Measurements from ENCODE around the gene CFTR. TPM values are rescaled to one million over a fixed set of nuclear protein-coding genes. Genes with fewer than 3 reads are reported as not detected.

Gene CFTR
- total RNA-seq, 3 donors from 2014 or later (not counting 1 experiment from before 2014, with no cell fraction given) = not detected

DNA sequence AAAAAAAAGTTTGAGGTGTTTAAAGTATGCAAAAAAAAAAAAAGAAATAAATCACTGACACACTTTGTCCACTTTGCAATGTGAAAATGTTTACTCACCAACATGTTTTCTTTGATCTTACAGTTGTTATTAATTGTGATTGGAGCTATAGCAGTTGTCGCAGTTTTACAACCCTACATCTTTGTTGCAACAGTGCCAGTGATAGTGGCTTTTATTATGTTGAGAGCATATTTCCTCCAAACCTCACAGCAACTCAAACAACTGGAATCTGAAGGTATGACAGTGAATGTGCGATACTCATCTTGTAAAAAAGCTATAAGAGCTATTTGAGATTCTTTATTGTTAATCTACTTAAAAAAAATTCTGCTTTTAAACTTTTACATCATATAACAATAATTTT lies 130.6 kb downstream of the CFTR start:
- no peak for DNase-seq
- intact Hi-C loops (cut with micrococcal nuclease) = no loop called here
- Histone ChIP-seq H3K4me1 (ENCODE audit: control insufficient read depth, insufficient read depth, low read length) (no peaks in the 10 kb centered on the region), H3K27me3 (ENCODE audit: control insufficient read depth, insufficient read depth, low read length) (no peaks in the 10 kb centered on the region), H3K27ac (ENCODE audit: low read length) (no peak overlapping the region), H3K9me3 (ENCODE audit: control insufficient read depth, insufficient read depth, low read length) (no peaks in the 10 kb centered on the region), H3K4me3 (ENCODE audit: low read length) (no peak overlapping the region), H3K36me3 (ENCODE audit: control insufficient read depth, insufficient read depth, low read length) (no peaks in the 10 kb centered on the region)
- ATAC-seq = no peak
- Mint-ChIP-seq H3K27ac (no peak overlapping the region), H3K9me3 (peaks cover 9 to 10% of the 10 kb centered on the region in 2 donors), H3K4me3 (no peak overlapping the region), H3K4me1 (no peaks in the 10 kb centered on the region), H3K27me3 (ENCODE audit: low read depth in 2 of 2) (no peaks in the 10 kb centered on the region), H3K36me3 (no peaks in the 10 kb centered on the region)
- WGBS (ENCODE audit: insufficient coverage) = no CpG with 5 or more reads among the region's 2 CpGs
- TF ChIP-seq, protein P1, sequence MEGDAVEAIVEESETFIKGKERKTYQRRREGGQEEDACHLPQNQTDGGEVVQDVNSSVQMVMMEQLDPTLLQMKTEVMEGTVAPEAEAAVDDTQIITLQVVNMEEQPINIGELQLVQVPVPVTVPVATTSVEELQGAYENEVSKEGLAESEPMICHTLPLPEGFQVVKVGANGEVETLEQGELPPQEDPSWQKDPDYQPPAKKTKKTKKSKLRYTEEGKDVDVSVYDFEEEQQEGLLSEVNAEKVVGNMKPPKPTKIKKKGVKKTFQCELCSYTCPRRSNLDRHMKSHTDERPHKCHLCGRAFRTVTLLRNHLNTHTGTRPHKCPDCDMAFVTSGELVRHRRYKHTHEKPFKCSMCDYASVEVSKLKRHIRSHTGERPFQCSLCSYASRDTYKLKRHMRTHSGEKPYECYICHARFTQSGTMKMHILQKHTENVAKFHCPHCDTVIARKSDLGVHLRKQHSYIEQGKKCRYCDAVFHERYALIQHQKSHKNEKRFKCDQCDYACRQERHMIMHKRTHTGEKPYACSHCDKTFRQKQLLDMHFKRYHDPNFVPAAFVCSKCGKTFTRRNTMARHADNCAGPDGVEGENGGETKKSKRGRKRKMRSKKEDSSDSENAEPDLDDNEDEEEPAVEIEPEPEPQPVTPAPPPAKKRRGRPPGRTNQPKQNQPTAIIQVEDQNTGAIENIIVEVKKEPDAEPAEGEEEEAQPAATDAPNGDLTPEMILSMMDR (IDR thresholded peaks at IDR 0.05) = no peak

DNA sequence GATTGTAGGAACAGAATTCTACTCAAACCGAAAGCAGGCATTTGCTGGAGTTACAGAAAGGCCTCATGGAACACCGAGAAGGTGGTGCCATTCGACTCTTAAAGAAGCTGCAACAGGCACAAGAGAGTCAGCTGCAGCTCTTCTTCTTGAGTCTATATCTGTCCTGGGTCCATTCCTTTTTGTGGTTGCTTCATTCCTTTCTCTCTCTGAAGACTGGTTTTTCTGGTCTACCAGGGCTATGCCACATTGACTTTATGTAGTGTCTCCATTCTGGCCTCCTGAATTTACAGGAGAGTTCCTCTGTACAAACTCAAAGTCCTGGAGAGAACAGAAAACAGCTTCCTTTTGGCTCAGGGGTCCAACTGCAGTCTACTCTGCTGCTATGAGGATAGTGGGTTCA lies 132.8 kb downstream of the CFTR start:
- Mint-ChIP-seq H3K27ac (no peak overlapping the region), H3K36me3 (no peaks in the 10 kb centered on the region), H3K9me3 (peaks cover 4 to 7% of the 10 kb centered on the region in 2 donors), H3K4me3 (no peak overlapping the region), H3K27me3 (ENCODE audit: low read depth in 2 of 2) (no peaks in the 10 kb centered on the region), H3K4me1 (no peaks in the 10 kb centered on the region)
- Histone ChIP-seq H3K4me3 (ENCODE audit: low read length) (no peak overlapping the region), H3K27me3 (ENCODE audit: control insufficient read depth, insufficient read depth, low read length) (no peaks in the 10 kb centered on the region), H3K27ac (ENCODE audit: low read length) (no peak overlapping the region), H3K36me3 (ENCODE audit: control insufficient read depth, insufficient read depth, low read length) (no peaks in the 10 kb centered on the region), H3K4me1 (ENCODE audit: control insufficient read depth, insufficient read depth, low read length) (no peaks in the 10 kb centered on the region), H3K9me3 (ENCODE audit: control insufficient read depth, insufficient read depth, low read length) (no peaks in the 10 kb centered on the region)
- TF ChIP-seq, protein P1 (IDR thresholded peaks at IDR 0.05) = no peak
- DNase-seq (no peak), ATAC-seq (no peak)
- WGBS (ENCODE audit: insufficient coverage) = 80% methylated on average over 3 of the region's 3 CpGs
- intact Hi-C loops (cut with micrococcal nuclease) = no loop called here

DNA sequence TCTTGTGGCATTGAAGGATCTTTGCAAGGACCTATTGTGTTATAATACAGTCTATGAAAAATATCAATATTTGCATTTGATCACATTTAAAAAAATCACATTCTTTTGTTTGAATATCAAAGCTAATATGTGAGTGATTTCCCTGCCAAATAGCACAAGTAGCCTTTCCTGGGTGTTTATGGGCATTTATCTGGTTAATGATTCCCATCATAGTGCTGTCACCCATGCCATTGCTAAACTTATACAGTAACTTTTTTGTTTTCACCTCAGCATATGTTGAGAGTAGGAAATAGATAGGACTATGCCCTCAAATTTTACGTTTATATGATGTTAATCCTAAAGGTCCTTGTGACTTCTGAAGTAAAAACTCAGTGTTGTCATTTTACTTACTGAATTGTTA lies 136.9 kb downstream of the CFTR start:
- no peaks in the 10 kb centered on the region for H3K9me3 ChIP-seq (ENCODE audit: control insufficient read depth, insufficient read depth, low read length)
- Mint-ChIP-seq H3K27ac (no peak overlapping the region), H3K4me3 (no peak overlapping the region), H3K9me3 (peaks cover 7 to 11% of the 10 kb centered on the region in 2 donors), H3K27me3 (ENCODE audit: low read depth in 2 of 2) (no peaks in the 10 kb centered on the region), H3K4me1 (no peaks in the 10 kb centered on the region), H3K36me3 (no peaks in the 10 kb centered on the region)
- H3K4me1 ChIP-seq (ENCODE audit: control insufficient read depth, insufficient read depth, low read length) = no peaks in the 10 kb centered on the region
- H3K27ac ChIP-seq (ENCODE audit: low read length) = no peak overlapping the region
- H3K36me3 ChIP-seq (ENCODE audit: control insufficient read depth, insufficient read depth, low read length) = no peaks in the 10 kb centered on the region
- intact Hi-C loops (cut with micrococcal nuclease) = no loop called here
- H3K4me3 ChIP-seq (ENCODE audit: low read length) = no peak overlapping the region
- ATAC-seq (no peak), DNase-seq (no peak)
- 75% methylated on average over 1 of the region's 1 CpG for WGBS (ENCODE audit: insufficient coverage)
- no peaks in the 10 kb centered on the region for H3K27me3 ChIP-seq (ENCODE audit: control insufficient read depth, insufficient read depth, low read length)
- TF ChIP-seq, protein P1 (IDR thresholded peaks at IDR 0.05) = no peak

DNA sequence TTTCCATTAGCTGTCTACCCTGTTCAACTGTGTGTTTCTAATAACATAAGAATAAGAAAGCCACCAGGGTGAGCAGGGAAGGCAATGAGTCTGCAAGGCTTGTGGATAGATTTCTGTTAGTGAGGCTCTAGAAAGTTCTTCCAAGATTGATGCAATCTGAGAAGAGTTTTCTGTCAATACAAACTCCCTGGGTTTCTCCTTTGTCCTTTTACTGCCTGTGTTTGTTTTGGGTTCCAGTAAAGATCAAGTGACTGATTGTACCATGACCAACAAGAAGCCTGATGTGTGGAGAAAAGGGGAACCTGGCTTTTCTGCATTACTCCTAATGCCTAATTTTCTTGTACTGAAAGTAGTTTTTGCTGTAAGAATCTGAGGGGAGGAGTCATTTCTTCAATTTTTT lies 139.9 kb downstream of the CFTR start:
- Mint-ChIP-seq H3K27ac (no peak overlapping the region), H3K9me3 (peaks cover 7 to 14% of the 10 kb centered on the region in 2 donors), H3K4me3 (no peak overlapping the region), H3K4me1 (no peaks in the 10 kb centered on the region), H3K36me3 (no peaks in the 10 kb centered on the region), H3K27me3 (ENCODE audit: low read depth in 2 of 2) (no peaks in the 10 kb centered on the region)
- no peak overlapping the region for H3K27ac ChIP-seq (ENCODE audit: low read length)
- intact Hi-C loops (cut with micrococcal nuclease) = no loop called here
- H3K4me3 ChIP-seq (ENCODE audit: low read length) = no peak overlapping the region
- no peaks in the 10 kb centered on the region for H3K36me3 ChIP-seq (ENCODE audit: control insufficient read depth, insufficient read depth, low read length)
- H3K4me1 ChIP-seq (ENCODE audit: control insufficient read depth, insufficient read depth, low read length) = no peaks in the 10 kb centered on the region
- H3K9me3 ChIP-seq (ENCODE audit: control insufficient read depth, insufficient read depth, low read length) = no peaks in the 10 kb centered on the region
- TF ChIP-seq, protein P1 (IDR thresholded peaks at IDR 0.05) = no peak
- DNase-seq (no peak), ATAC-seq (no peak)
- H3K27me3 ChIP-seq (ENCODE audit: control insufficient read depth, insufficient read depth, low read length) = no peaks in the 10 kb centered on the region

All from natural killer cell (primary cell).